NT2/D1 (cell line): ENCODE results near the gene OSBP2.

ENCODE experiments used
- SUZ12 ChIP-seq: IDR thresholded peaks from 2 replicates; pipeline ENCODE4 v1.6.1; 2011; ENCODE audit not compliant: insufficient read length, insufficient read depth; ENCODE audit errors: extremely low read depth
- YY1 ChIP-seq: IDR thresholded peaks from 2 replicates; pipeline ENCODE4 v1.6.1; 2011; ENCODE audit not compliant: insufficient read length, insufficient read depth
- ZNF274 ChIP-seq: IDR thresholded peaks from 2 replicates; pipeline ENCODE4 v1.6.1; 2011; ENCODE audit warnings: mild to moderate bottlenecking, low read depth, low read length

DNA sequence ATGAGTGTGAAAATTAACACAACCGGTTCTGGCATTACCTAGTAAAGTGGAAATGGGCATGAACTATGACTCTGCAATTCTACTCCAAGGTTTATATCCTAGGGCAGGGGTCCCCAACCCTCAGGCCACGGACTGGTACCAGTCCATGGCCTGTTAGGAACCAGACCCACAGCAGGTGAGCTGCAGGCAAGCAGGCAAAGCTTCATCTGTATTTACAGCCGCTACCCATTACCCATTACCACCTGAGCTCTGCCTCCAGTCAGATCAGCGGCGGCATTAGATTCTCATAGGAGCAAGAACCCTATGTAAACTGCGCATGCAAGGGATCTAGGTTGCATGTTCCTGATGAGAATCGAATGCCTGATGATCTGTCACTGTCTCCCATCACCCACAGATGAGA, 224.1 kb downstream of the OSBP2 start:
- no peak for TF ChIP-seq YY1
- no peak for TF ChIP-seq SUZ12
- TF ChIP-seq ZNF274: no peak
